A204.1 (cell line): ENCODE results near the gene ORM2.
"Not testable (repeated sequence)": the region's sequence is repeated elsewhere in the genome, so short reads cannot be mapped to it uniquely, and the experiment has no call there.

Experiments
- FAIRE-seq: peaks from 2 replicates; lab custom pipeline; 2012; peaks lifted over from hg19 to GRCh38; lab: Jason Lieb, UNC

ORM2 gene

GRCh38 chr9:114332474-114333040 is 2.9 kb downstream of the ORM2 start:
- not testable (repeated sequence) for FAIRE-seq

DNA sequence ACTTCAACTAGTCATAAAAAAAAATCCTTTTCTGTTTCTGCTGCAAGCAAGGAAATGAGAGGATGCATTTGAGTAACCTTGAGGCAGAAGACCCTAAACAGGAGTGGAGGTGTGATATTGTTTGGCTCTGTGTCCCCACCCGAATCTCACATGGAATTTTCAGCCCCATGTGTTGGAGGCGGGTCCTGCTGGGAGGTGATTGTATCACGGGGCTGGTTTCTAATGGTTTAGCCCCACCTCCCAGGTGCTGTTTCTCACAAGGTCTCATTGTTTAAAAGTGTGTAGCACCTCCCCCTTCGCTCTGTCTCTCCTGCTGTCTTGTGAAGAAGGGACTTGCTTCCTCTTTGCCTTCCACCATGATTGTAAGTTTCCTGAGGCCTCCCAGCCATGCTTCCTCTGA is 4.0 kb downstream of the ORM2 start:
- not testable (repeated sequence) for FAIRE-seq

- no peak for FAIRE-seq
These were observed 4.8 kb downstream of the ORM2 start for GRCh38 chr9:114334490-114334889.

- no peak for FAIRE-seq
These were observed 6.1 kb downstream of the ORM2 start for GRCh38 chr9:114335745-114336144.

DNA sequence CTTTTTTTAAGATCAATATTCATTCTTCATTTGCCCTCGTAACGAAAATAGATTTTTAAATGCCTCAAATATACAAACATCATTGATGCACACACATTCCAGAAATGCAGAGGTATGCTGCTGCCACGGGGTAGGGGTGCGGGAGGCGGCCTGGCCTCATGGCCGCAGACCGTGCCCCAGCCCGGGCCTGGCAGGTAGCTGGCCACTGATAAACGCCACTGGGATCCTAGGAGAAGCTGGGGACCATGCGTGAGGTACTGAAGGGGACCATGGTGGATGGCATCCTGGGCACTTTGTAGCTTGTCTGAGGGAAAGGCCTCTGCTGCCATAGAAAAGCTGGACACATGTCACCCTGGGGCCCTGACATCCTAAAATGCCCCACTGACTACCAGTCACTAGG is 6.5 kb downstream of the ORM2 start:
- no peak for FAIRE-seq

GRCh38 chr9:114336699-114337395 is 7.2 kb downstream of the ORM2 start:
- no peak for FAIRE-seq

- FAIRE-seq: no peak
These were observed 8.5 kb downstream of the ORM2 start for GRCh38 chr9:114338187-114338586.

- no peak for FAIRE-seq
These were observed 9.7 kb downstream of the ORM2 start for GRCh38 chr9:114339130-114339908.

DNA sequence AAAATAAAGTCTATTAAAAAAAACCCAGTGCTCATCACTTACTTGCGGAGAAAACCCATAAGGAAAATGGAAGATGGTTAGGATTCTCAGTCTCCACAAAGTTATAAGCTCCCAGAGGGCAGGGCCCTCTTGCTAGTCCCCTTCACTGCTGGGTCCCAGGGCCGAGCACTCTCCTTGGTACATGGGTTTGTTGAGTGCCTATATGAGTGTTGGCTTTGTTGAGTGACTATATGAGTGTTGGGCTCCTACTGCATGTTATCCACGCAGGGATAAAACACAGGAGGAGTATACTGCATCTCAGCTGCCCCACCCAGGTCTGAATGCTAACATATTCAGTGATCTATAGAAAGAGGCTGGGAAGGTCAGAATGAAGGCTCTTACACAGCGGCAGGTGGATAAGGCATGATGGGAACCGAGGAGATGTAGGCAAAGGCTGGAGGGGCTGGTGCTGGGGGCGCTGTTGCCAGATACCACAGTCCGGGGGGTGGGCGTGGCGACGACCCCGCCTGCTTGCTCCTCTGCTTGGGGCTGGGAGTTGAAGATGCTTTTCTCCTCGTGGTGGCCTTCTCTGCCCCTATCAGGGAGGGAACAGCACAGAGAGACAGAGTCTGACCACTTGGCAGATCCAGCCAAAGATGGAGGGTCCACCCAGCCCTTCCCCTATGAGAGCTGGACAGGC is 11.6 kb downstream of the ORM2 start:
- no peak for FAIRE-seq

GRCh38 chr9:114341991-114342390 is 12.3 kb downstream of the ORM2 start:
- no peak for FAIRE-seq

DNA sequence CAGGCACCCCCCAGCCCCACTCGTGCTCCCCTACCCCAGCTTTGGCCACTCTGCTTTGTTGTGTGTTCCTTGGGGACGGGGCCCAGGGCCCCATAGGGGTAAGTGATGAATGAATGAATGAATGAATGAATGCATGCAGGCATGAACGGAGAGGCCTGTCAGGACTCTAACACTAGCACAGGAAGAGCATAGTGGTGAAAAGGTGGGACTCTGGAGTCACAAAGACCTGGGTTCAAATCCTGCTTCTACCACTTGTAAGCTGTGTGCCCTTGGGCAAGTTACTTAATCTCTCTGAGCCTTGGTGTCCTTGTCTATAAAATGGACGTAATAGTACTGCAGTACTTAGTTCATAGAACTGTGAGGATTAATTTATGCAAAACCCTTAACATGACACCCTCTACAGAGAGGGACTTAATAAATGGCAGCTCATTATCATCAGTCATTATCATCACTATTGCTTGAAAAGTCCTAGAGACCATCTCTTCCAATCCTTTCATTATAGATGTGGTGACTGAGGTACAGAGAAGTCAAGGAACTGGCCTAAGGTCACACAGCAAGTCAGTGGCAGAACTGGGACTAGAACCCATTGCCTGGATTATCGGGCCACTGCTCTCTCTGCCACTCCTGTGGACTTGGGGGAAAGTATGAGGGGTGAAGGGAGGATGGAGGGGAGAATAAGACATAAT is 13.2 kb downstream of the ORM2 start:
- FAIRE-seq: no peak

DNA sequence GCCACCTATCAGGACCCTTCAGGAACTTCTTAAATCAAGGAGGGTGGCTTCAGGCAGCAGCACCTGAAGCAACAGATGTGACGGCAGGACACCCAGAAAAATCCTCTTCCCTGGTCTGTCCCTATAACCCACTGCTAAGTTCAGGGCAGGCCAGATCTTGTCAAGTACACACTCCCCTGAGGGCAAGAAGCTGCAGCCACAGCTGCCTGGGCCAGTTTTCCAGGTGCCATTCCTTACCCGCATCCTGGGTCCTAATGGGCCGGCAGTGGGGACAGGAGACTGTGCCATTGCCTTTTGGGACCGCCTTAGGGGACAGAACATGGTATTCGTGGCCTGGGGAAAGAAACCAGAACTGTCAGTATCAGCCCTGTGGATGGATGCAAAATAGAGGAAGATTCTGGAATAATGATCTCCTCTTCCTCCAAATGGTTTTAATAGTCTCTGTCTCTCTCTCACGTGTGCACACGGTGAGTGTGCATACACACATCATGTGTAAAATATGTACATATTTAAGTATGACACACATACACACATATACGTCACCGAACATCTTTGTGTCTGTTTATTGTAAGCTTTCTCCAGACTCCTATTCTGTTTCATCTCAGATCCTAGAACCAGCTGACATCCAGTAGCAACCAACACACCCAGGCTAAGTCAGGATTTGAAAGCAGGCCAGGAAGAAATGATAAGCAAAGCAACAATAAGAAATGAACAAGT is 14.0 kb downstream of the ORM2 start:
- FAIRE-seq: no peak

- FAIRE-seq: no peak
These were observed 14.5 kb downstream of the ORM2 start for GRCh38 chr9:114344188-114344566.

GRCh38 chr9:114344692-114345091 is 15.0 kb downstream of the ORM2 start:
- FAIRE-seq: no peak

GRCh38 chr9:114345493-114346065 is 15.9 kb downstream of the ORM2 start:
- no peak for FAIRE-seq

GRCh38 chr9:114346146-114346545 is 16.5 kb downstream of the ORM2 start:
- no peak for FAIRE-seq

- FAIRE-seq: no peak
These were observed 18.0 kb downstream of the ORM2 start for GRCh38 chr9:114347675-114348074.

DNA sequence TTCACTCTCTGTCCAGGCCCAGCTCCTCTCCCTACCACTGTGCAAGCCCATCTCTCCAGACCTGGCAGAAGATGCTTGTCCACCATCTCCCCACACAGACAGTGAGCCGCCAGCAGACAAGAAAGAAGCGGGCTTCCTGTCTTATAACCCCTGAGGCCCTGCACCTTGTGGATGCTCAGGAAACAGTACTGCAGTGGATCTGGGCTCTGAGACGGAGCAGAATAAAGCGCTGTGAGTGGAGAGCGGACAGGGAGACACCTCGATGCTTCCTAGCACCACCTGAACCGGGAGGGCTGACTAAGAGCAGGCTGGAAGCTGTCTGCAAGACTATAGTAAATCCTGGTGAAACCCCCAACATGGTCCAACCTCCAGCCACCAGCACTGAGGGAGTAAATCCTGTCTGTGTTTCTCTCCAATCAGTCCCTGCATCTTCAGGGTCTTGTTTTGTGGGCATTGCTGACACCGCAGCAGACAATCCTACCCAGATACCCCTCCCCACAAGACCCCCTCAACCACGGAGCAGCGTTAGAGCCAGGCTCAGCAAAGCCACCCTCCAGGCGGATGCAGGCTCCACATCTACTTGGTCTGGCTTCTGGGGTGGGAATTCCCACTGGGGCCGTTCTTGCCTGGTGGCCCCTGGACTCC is 18.7 kb downstream of the ORM2 start:
- FAIRE-seq: no peak

DNA sequence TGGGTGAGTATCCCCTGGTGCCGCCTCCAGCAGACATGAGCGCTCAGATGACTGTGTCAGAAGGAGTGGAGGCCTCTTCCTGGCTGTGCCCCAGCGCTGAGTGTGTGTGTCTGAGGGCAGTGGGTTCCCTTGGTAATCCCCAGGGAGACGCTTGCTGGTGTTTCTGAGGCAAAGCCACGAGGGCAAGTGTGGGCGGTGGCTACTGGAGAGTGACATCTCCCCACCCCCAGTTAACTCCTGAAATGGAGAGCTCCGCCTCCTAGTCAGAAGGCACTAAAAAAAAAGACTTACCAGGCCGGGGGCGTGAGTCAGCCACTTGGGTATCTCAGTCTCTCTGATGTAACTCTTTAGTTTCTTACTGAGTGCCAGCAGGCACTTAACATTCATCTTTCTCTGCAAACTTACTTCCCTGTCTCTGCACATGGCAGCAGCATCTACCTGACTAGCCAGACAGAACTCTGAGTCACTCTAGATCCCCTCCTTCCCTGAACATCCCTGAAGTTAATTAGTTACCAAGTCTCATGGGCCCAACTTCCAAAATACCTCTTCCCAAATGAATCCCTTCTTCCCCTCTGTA is 19.3 kb downstream of the ORM2 start:
- no peak for FAIRE-seq

GRCh38 chr9:114349713-114350480 is 20.2 kb downstream of the ORM2 start:
- no peak for FAIRE-seq
